NCI-H1092 (cell line): Measurements from ENCODE around the gene PLXNA1.

Experiments
- DNase-seq: peaks from one replicate; lab custom pipeline; 2025; lab: John Stamatoyannopoulos, UW

The PLXNA1 gene

GRCh38 chr3:127002195-127003174, 19.6 kb downstream of the PLXNA1 start:
- DNase-seq, result no peak

GRCh38 chr3:127003175-127003555, 20.2 kb downstream of the PLXNA1 start:
- DNase-seq, result no peak

- DNase-seq, result no peak
Observed at GRCh38 chr3:127003601-127004280, 20.8 kb downstream of the PLXNA1 start.

GRCh38 chr3:127004641-127005397, 21.9 kb downstream of the PLXNA1 start:
- DNase-seq, result no peak

GRCh38 chr3:127005864-127006500, 23.1 kb downstream of the PLXNA1 start:
- DNase-seq, result no peak

- DNase-seq, result no peak
Observed at GRCh38 chr3:127006781-127007436, 24.0 kb downstream of the PLXNA1 start.

GRCh38 chr3:127008236-127008635, 25.3 kb downstream of the PLXNA1 start:
- DNase-seq, result no peak

GRCh38 chr3:127009531-127009930, 26.6 kb downstream of the PLXNA1 start:
- no peak for DNase-seq

GRCh38 chr3:127011270-127011992, 28.5 kb downstream of the PLXNA1 start:
- DNase-seq, result no peak

- no peak for DNase-seq
Observed at GRCh38 chr3:127012091-127012490, 29.2 kb downstream of the PLXNA1 start.

GRCh38 chr3:127013181-127013580, 30.3 kb downstream of the PLXNA1 start:
- DNase-seq, result no peak

GRCh38 chr3:127013758-127014535, 31.0 kb downstream of the PLXNA1 start:
- no peak for DNase-seq

- DNase-seq, result no peak
Observed at GRCh38 chr3:127014536-127015281, 31.8 kb downstream of the PLXNA1 start.

GRCh38 chr3:127015282-127016042, 32.5 kb downstream of the PLXNA1 start:
- no peak for DNase-seq

- DNase-seq, result no peak
Observed at GRCh38 chr3:127016043-127016343, 33.1 kb downstream of the PLXNA1 start.

- no peak for DNase-seq
Observed at GRCh38 chr3:127016461-127016860, 33.5 kb downstream of the PLXNA1 start.

- no peak for DNase-seq
Observed at GRCh38 chr3:127017229-127017628, 34.3 kb downstream of the PLXNA1 start.

GRCh38 chr3:127017781-127018180, 34.9 kb downstream of the PLXNA1 start:
- DNase-seq, result no peak
